ENCODE data around the gene BGN. TPM values are rescaled to one million over a fixed set of nuclear protein-coding genes. Genes with fewer than 3 reads are reported as not detected.
A peak's percentile ranks its signal among the peaks of the same experiment; 100 is the strongest.

The BGN gene
- total RNA-seq, 2 donors from 2014 or later, result 96.0 to 193 TPM

DNA sequence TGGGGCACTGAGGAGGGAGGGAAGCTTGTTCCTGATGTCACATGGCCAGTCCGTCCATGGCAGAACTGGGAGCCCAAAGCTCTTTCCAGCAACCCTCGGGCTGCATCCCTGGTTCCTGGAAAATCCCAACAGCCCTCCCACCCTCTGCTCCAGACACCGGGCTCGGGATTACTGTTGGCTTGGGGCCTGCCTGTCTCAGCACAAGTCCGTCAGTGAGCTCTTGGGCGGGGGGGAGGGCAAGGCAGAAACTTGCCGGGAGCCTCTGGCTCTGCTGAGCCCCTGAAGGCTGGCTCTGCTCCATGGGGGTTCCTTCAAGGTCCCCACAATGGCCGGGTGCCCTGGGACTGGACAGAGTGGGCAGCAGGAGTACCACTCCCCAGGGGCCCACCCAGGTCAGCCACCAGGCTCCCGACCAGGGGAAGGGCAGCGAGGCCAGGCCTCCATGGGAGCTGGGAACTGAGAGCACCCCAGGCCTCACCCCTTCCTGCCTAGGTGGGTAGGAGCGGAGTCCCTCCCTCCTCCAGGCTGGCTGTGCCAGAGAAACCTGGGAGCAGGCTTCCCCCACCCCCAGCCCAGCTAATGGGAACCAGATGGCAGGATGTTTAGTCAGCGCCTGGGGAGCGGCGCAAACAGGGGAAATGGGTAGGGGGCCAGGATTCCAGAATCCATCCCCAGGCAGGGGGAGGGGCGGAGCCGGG lies 18.0 kb upstream of the BGN start:
- ATAC-seq, result peak; percentile 50 to 73

DNA sequence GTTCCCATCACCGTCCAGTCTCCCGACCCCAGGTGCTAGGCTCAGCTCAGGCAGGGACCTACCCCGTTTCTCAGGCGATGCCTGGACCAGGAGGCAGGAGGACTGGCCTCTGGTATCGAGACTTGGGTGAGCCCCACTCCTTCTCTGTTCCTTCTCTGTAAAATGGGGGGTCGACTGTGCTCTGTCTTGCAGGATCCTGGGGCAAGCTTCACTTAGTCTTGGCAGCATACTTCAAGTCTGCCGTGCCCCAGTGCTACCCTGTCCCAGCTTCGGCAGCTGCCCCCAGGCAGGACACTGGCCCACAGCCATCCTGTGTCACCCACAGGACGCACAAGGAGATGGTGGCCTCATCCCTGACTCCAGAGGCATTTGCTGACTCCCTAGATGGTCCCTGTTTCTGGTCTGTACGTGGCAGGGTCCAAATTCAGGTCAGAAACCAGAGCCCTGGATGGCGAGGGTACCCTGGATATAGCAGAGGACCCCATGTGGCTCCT lies 17.4 kb upstream of the BGN start:
- intact Hi-C loops (cut with DNase I), result no loop called here
- ATAC-seq (no peak), DNase-seq (no peak)

More for the DNA sequence above, 18.0 kb upstream of the BGN start:
- intact Hi-C loops (cut with DNase I), result no loop called here
- peak; percentile 74 for DNase-seq

DNA sequence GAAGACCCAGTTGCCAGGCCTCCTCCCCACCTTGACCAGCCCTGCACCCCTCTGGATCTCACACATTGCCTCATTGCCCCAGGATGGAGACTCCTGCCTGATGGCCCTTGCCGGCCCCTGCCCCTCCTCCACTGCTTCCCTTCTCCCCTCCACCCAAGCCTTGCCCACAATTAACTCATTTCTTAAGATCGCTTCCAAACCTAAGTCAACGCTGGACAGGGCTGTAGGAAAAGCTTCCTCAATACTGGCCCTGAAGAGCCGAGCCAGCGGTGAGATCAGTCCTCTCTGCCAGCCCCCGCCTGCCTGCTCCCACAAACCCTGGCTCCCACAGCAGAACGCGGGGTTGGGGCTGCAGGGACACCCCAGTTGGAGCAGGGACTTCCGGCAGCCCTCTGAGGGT lies 16.9 kb upstream of the BGN start:
- DNase-seq, result no peak
- intact Hi-C loops (cut with DNase I), result no loop called here
- peak; percentile 16 to 45 for ATAC-seq

DNA sequence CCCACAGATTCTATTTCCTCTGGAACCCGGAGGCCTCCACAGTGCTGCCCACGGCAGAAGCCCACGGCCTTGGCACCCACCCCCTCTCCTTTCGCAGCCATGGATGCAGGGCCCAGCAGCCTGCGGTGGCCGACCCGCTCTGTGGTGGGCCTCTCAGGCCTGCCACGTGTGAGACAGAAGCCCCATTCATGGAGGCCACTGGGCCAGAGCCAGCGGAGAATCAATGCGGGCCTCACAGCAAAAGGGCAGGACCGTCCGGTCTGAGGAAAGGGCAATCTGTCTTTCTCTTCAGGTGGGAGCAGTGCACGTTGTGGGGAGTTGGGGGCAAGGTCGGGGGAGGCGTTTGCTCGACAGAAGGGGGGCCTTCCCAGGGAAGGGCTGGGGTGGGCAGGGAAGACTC lies 16.0 kb upstream of the BGN start:
- DNase-seq, result no peak
- intact Hi-C loops (cut with DNase I), result no loop called here
- ATAC-seq, result no peak

DNA sequence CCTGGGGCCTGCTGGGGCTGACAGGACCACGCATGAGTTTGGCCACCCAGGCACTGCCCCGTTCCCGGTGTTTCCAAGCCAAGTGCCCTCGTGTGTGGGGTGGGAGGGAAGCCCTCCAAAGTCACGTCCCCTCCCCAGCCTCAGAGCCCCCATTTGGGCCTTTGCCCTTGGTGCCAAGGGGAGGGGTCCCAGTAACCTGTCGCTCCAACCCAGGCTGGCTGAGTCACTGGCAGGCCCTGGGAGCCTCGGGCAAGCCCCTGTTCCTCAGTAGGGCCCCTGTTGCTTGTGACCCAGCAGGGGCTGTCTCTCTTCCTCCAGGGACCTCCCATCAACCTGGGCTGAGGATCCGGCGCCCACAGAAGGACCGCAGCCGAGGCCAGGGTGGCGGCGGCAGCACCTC lies 13.7 kb upstream of the BGN start:
- ATAC-seq (no peak), DNase-seq (no peak)
- intact Hi-C loops (cut with DNase I), result no loop called here

DNA sequence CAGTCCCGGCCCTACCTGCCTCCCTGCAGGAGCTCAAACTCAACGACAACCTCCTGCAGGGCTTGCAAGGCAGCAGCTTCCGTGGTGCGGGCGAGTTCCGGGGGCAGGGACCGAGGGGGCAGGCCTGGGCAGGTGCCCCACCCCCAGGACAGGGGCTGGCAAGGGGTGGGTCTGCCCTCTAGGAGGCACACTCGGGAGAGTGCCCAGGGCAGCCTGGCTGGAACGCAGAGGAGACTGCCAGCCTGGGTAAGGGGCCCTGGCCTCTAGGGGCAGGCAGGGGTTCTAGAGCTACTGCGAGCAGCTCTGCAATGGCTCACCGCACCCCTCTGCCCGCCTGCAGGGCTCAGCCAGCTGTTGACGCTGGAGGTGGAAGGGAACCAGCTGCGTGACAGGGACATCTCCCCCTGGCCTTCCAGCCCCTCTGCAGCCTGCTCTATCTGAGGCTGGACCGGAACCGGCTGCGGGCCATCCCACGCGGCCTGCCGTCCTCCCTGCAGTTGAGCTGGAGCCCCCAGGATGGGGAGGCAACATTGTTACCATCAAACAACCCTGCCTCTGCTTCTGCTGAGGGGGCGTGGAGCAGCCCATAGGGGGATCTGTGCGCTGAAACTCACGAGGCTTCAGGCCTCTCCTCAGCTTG lies 12.3 kb upstream of the BGN start:
- ATAC-seq (no peak), DNase-seq (no peak)
- intact Hi-C loops (cut with DNase I), result no loop called here

DNA sequence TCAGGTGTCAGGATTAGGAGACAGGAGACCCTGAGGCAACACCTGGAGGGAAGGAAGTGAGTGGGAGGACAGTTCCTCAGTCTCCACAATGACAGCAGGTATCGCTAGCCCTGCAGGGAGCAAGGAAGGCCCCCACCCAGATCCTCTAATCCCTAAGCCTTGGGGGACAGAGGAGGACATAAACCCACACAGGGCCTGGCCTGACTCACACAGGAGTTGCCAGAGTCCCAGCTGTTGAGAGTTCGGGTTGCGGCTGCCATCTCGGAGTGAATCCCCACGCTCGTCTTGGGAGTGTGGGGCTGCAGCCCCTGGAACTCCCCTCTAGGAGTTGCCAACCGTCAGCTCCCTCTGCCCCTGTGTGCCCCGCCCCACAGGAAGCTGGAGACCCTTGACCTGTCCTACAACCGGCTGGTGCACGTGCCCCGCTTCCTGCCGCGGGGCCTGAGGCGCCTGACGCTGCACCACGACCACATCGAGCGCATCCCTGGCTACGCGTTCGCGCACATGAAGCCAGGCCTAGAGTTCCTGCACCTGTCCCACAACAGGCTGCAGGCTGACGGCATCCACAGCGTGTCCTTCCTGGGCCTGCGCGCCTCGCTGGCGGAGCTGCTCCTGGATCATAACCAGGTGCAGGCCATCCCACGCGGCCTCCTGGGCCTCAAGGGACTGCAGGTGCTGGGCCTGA lies 9.2 kb upstream of the BGN start:
- intact Hi-C loops (cut with DNase I), result no loop called here
- ATAC-seq (no peak), DNase-seq (no peak)

DNA sequence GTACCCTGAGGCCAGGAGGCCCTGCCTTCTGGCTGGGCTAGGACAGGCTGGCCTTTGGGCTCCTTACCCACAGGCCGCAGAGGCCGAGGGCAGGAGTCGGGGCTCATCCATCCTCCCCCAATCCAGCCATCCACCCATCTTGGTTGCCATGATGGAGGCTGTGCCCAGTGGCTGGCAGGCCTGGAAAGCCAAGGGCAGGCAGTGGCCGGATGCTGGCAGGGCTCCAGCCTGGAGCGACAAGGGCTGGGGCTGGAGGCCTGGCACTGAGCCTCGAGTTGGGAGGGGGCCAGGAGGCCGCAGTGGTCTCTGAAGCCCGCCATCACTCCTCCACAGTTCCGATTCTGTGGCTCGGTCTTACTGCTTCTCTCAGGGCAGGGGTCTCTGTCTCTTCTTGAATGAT lies 8.6 kb upstream of the BGN start:
- DNase-seq (no peak), ATAC-seq (no peak)

DNA sequence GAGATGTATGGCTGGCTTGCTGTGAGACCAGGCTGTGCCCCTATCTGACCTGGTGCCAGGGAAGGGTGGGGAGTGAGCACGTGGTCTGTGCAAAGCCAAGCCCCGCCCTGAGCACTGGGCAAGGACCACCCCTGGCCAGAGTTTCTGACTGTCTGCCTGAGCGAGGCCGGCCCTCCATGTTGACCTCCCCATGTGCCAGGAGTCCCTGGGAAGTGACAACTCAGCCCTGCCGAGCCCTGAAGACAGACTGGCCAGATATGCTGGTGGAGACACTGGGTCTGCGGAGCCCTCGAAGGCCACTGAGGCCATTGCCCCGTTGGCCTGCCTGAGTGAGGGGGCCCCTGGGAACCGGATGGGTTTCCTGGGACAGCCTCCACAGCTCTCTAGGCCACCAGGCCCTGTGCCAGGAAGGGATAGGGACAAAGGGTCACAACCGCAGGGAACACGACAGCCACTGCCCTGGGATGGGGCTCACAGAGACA lies 7.1 kb upstream of the BGN start:
- DNase-seq (peak; percentile 62), ATAC-seq (peak; percentile 34 to 37)
- intact Hi-C loops (cut with DNase I), result no loop called here

More for the DNA sequence above, 8.6 kb upstream of the BGN start:
- intact Hi-C loops (cut with DNase I), result no loop called here

DNA sequence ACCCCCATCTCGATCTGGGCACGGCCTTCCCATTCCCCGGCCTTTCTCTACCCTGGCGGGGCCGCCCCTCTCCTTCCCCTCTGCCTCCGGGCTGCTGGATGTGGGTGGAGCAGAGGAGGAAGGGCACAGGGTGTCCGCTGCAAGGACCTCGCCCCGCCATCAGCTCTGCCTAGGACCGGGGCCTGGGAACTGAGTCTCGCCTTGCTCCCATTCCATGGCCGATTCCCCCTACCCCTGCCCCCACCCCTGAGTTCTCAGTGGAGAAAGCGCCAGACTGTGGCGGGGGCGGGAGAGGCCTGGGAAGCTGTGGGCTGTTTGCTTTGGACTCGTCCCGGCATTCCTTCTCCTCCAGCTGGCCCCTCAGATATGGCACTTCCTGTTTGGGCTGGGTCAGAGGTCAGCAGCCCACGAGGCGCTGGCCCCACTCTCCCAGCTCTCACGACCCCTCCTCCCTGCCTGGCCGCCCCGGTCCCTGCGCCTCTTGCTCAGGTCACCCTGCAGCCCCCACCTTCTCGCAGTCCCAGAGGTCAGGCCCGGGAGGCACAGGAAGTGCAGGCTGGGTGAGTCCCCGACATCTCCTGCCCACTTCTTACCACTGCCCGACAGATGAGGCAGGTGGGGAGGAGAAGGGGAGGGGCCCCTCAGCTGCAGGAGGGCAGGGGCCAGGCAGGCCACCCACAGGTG lies 6.4 kb upstream of the BGN start:
- ATAC-seq, result peak; percentile 70 to 79
- DNase-seq, result peak; percentile 78
- intact Hi-C loops (cut with DNase I), result no loop called here

DNA sequence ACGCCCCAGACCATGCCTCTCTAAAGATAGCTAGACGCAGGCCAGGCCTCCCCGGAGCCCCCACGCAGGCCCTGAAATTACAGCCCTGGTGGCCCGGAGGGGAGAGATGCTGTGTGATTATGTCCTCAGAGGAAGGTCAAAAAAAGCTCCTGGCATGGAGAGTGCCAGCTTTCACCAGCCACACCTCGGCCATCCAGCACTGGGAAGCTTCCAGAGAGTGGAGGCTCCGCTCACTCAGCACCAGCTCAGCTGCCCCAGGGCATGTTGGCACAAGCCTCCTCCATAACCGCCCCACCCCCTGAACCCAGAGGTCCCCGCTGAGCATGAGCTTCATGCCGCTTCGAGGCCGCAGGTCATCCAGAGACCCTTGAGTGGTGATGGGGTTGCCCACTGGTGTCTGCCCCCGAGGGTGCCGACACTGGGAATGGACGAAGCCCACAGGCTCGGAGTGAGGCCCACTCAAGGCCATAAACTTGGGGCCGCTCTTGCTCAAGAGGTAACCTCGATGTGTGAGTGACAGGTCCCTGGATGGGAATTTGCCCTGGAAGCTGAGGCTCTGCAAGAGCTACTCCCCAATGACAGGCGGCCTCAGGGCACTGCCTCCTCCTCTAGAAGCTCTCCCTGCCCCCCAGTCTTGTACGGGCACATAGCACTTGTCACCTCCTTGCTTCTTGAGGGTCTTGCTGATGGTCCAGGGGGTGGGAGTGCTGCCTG lies 4.4 kb upstream of the BGN start:
- intact Hi-C loops (cut with DNase I), result no loop called here
- ATAC-seq (no peak), DNase-seq (no peak)

DNA sequence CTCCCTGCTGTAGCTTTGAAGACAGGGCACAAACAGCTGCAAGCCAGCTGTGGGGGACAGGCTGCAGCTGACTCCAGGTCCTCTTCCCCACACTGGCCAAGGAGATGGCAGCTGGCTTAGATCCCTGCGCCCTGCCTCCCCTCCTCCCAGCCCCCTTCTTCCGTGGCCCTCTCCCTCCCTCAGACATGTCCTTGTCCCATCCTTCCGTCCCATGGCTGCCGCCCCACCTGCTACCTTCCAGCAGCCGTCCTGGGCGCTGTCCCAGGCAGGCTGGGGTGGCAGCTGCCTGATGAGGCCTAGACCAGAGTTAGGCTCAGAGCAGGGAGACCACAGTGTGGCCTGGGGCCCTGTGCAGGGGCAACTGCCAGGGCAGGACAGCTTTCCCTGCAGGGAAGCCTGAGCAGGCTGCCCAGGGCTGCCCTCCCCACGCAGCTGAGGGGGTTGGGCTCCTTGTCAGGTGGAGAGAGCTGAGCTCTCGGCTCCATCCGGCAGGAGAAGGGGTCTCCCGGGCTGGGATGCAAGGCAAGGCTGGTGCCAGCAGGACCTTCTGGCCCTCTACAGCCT lies 3.3 kb upstream of the BGN start:
- intact Hi-C loops (cut with DNase I), result no loop called here
- no peak for ATAC-seq
- DNase-seq, result no peak

DNA sequence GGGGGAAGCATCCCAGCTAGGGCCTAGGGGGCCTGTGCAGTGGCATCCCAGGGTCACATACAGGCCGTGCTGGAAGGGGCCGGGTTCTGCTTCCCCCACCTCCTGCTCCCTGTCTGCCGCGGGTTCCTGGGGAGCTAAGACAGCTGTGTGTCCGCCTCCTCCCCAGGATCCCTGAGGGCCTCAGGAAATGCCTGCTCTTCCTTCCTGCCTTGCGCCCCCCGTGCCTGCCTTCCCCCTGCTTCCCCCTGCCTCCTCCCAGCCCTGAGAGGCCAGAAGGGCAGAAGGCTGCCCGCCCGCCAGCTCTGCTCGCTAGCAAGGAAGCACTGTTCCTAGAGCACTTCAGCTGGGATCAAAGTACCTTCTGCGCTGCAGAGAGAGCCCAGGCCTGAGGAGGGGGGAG lies 2.9 kb upstream of the BGN start:
- ATAC-seq, result no peak
- intact Hi-C loops (cut with DNase I), result no loop called here
- no peak for DNase-seq

DNA sequence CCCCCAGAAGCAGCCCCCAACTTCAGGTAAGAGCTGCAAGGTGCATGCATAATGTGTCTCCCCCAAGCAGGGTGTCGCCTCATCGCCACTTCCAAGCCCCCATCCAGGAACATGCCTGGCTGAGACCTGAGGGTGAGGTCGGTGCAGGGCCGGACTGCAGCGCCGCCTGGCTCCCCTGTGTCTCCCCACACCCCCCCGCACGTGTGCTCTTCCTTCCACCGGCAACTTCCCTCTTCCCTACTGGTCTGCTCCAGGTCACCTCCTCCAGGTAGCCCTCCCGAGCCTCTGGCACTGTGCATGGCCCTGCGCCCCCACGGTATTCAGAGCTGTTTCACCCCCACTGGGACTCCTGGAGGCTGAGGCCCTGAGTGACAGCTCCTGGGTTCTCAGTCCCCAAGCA lies 2.2 kb upstream of the BGN start:
- DNase-seq (no peak), ATAC-seq (no peak)
- intact Hi-C loops (cut with DNase I), result no loop called here

DNA sequence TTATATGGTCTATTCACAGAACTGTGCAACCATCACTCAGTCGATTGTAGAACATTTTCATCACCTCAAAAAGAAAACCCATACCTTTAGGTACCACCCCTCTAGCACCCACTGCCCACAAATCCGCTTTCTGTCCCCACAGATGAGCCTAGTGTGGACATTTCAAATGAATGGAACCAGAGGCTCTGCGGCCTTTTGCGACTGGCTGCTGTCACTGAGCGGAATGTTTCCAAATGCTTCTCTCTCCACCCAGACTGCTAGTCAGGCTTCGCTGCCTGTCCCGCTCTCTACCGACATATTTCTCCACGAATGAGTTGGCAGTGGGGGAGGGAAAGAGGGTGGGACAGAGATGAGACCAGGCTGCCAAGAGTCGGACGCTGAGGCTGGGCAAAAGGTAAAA lies 1.7 kb upstream of the BGN start:
- ATAC-seq, result no peak

DNA sequence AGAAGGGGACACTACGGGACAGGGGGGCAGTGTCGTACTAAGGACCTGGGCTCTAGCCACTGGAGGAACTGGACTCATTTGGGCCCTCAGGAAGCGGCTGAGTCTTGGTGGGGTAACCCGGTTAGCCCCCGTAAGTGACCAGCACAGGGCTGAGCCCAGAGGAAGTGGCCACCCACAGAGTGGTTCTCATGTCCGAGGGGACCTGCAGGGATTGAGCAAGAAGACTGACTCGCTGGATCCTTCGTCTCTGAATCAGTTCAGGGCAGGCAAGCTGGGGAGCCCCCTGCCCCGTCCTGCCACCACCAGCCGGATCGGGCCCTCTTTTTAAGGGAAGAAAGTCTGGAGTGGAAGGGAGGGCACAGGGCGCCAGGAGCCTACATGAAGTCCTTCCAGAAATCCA lies 719 bp upstream of the BGN start:
- ATAC-seq (no peak), DNase-seq (no peak)
- intact Hi-C loops (cut with DNase I), result no loop called here

More for the DNA sequence above, 1.7 kb upstream of the BGN start:
- DNase-seq, result no peak
- intact Hi-C loops (cut with DNase I), result no loop called here

DNA sequence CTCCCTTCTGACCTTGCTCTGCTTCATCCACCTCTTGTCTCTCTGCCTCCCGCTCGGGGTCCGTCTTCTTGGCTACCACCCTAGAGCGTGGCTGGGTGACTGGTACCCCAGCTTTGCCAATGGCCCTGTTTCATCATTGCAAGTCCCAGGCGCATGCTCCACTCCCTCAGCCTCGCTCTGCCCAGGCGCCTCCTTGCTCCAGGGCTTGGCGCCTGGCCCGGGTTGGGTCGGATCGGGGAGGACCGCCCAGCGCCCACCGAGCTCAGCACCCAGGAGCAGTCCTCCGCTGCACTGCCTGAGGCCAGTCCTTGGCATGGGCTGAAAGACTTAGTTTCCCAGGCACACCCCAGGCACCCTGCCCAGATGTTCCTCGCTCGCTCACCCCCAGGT lies 577 bp downstream of the BGN start:
- DNase-seq (peak; percentile 61), ATAC-seq (peak; percentile 14 to 46)
- intact Hi-C loops (cut with DNase I), result no loop called here

DNA sequence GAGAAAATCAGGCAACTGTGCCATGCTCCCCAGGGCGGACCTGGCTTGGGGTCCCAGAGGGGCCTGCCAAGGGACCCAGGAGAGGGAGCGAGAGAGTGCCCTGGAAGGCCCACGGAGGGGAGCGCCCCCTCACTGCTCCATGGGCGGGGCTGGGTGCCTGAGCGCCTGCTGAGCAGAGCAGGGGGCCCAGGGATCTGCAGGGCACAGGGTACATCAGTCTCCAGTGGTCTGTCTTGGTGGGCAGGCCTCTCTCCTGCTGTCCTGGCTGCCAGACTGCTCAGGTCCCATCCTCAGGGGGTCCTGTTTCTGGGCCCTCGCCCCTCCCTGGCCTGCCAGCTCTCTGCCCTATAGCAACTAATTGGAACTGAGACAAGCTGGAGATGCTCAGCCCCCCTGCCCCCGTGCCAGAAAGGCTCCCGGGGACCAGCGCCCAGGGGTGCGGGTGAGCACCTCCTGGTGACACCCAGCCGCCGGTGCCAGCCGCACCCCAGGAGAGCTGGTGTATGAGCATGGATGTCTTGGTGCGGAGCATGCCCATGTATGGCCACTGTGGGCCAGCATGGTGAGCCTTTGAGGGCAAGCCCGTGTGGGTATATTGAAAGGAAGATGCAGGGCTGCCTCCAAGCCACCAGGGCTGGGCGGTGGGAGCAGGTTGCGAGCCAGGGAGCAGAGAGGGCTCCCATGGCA lies 1.3 kb downstream of the BGN start:
- intact Hi-C loops (cut with DNase I), result no loop called here
- DNase-seq, result no peak

More for the DNA sequence above, 1.3 kb downstream of the BGN start:
- no peak for ATAC-seq
